GM23338 (cell line): ENCODE measurements around the gene COMMD10.

Source experiments
- CREB1 ChIP-seq: fragments of 250-450 bp; sonication (Bioruptor Pico); IDR thresholded peaks from 2 replicates; pipeline ENCODE4 v1.5.0; 2020; ENCODE audit warnings: low read depth, mild to moderate bottlenecking, moderate library complexity
- CTCF ChIP-seq, 2 experiments: fragments of 200-600 bp in 1 of 2; sonication (generic) in 1 of 2; conservative IDR thresholded peaks; 2 replicates each; pipeline versions ENCODE4 v1.5.1 to v1.6.1; 2016 to 2017; ENCODE audit warnings: antibody characterized with exemption in 2 of 2, low read depth in 2 of 2, mild to moderate bottlenecking in 2 of 2, moderate library complexity in 1 of 2
- ETS1 ChIP-seq: IDR thresholded peaks from 2 replicates; pipeline ENCODE4 v1.6.1; 2016; ENCODE audit warnings: antibody characterized with exemption
- EZH2 ChIP-seq: fragments of 200-600 bp; sonication (generic); IDR thresholded peaks from one replicate; pipeline ENCODE4 v1.8.0; 2017; ENCODE audit warnings: antibody characterized with exemption, mild to moderate bottlenecking, low read depth; ENCODE audit not compliant: unreplicated experiment
- EZH2phosphoT487 ChIP-seq: fragments of 200-600 bp; sonication (generic); IDR thresholded peaks from one replicate; pipeline ENCODE4 v1.8.1; 2018; ENCODE audit warnings: antibody characterized with exemption; ENCODE audit not compliant: unreplicated experiment
- JUNB ChIP-seq: IDR thresholded peaks from one replicate; pipeline ENCODE4 v1.6.1; 2016; ENCODE audit warnings: antibody characterized with exemption; ENCODE audit not compliant: unreplicated experiment
- NANOG ChIP-seq: IDR thresholded peaks from 2 replicates; pipeline ENCODE4 v1.6.1; 2016; ENCODE audit warnings: antibody characterized with exemption, borderline replicate concordance
- POLR2AphosphoS5 ChIP-seq: IDR thresholded peaks from 2 replicates; pipeline ENCODE4 v1.6.1; 2016; ENCODE audit warnings: antibody characterized with exemption, low read depth
- REST ChIP-seq: IDR thresholded peaks from one replicate; pipeline ENCODE4 v1.6.1; 2018; ENCODE audit warnings: antibody characterized with exemption; ENCODE audit not compliant: unreplicated experiment
- ZNF114 ChIP-seq: fragments of 250-450 bp; sonication (Bioruptor Pico); IDR thresholded peaks from 2 replicates; pipeline ENCODE4 v1.5.0; 2020; ENCODE audit warnings: mild to moderate bottlenecking, moderate library complexity
- ZNF331 ChIP-seq: fragments of 250-450 bp; sonication (Bioruptor Pico); IDR thresholded peaks from 2 replicates; pipeline ENCODE4 v1.5.0; 2020; ENCODE audit warnings: low read depth, mild to moderate bottlenecking, moderate library complexity
- ZNF462 ChIP-seq: fragments of 250-450 bp; sonication (Bioruptor Pico); IDR thresholded peaks from 2 replicates; pipeline ENCODE4 v1.5.0; 2020; ENCODE audit warnings: mild to moderate bottlenecking, moderate library complexity

GRCh38 chr5:116299746-116300640 lies 215.2 kb downstream of the COMMD10 start:
- TF ChIP-seq CTCF (conservative IDR thresholded peaks at IDR 0.05; ENCODE audit: low read depth in 2 of 2) (no peak), REST (no peak), POLR2AphosphoS5 (no peak), JUNB (no peak), ETS1 (no peak), ZNF114 (CRISPR knock-in tag) (no peak), EZH2 (no peak), CREB1 (no peak), EZH2phosphoT487 (no peak), ZNF331 (CRISPR knock-in tag) (no peak), NANOG (no peak), ZNF462 (CRISPR knock-in tag) (no peak)
